GM12873 (cell line): ENCODE measurements around the gene CLDN18.
A peak's percentile ranks its signal among the peaks of the same experiment; 100 is the strongest.

Source experiments
- CTCF ChIP-seq: IDR thresholded peaks from 2 replicates; pipeline ENCODE4 v1.5.1; 2012; ENCODE audit warnings: low read depth, mild to moderate bottlenecking, moderate library complexity, low read length, control low read depth; ENCODE audit not compliant: insufficient read depth; ENCODE audit errors: missing control alignments

The CLDN18 gene

GRCh38 chr3:138049157-138049919 is 39.4 kb downstream of the CLDN18 start:
- TF ChIP-seq CTCF = peak; percentile 31

GRCh38 chr3:138051947-138052802 is 42.2 kb downstream of the CLDN18 start:
- TF ChIP-seq CTCF = peak; percentile 84

- TF ChIP-seq CTCF = no peak
These were observed 44.1 kb downstream of the CLDN18 start for GRCh38 chr3:138054057-138054456.

- no peak for TF ChIP-seq CTCF
These were observed 47.4 kb downstream of the CLDN18 start for GRCh38 chr3:138057384-138057783.

- TF ChIP-seq CTCF = no peak
These were observed 49.3 kb downstream of the CLDN18 start for GRCh38 chr3:138059261-138059660.

- TF ChIP-seq CTCF = no peak
These were observed 50.8 kb downstream of the CLDN18 start for GRCh38 chr3:138060792-138061191.

- TF ChIP-seq CTCF = no peak
These were observed 52.1 kb downstream of the CLDN18 start for GRCh38 chr3:138062037-138062436.
